Transverse colon (tissue), 4 donors: Measurements from ENCODE around the gene INTS15. TPM values are rescaled to one million over a fixed set of nuclear protein-coding genes. Genes with fewer than 3 reads are reported as not detected.

Experiments
- DNase-seq: peaks from one replicate; pipeline ENCODE4 v3.0.0-alpha.2; 2019
- H3K27ac ChIP-seq, 4 donors: fragments of 200-600 bp; sonication (generic); 2 replicates each; pipeline ENCODE4 v1.5.1; 2016 to 2018; ENCODE audit warnings: inconsistent platforms in 4 of 4
- H3K27me3 ChIP-seq: fragments of 200-600 bp; sonication (generic); 2 replicates; pipeline ENCODE4 v1.5.1; 2017; ENCODE audit warnings: inconsistent platforms
- H3K36me3 ChIP-seq, 4 donors: fragments of 200-600 bp; sonication (generic); 2 replicates each; pipeline ENCODE4 v1.5.1; 2017 to 2019; ENCODE audit warnings: inconsistent platforms in 4 of 4
- H3K4me1 ChIP-seq, 4 donors: fragments of 200-600 bp; sonication (generic); 2 replicates each; pipeline ENCODE4 v1.5.1; 2017 to 2020; ENCODE audit warnings: inconsistent platforms in 4 of 4
- H3K4me3 ChIP-seq, 4 donors: fragments of 200-600 bp; sonication (generic); 1 replicate in 1 of 4; 2 replicates in 3 of 4; pipeline versions ENCODE4 v1.5.1 to v1.6.1; 2017 to 2019; ENCODE audit warnings: inconsistent platforms in 4 of 4
- H3K9me3 ChIP-seq, 2 donors: fragments of 200-600 bp; sonication (generic); 2 replicates each; pipeline ENCODE4 v1.5.1; 2017 to 2019; ENCODE audit warnings: inconsistent platforms in 2 of 2
- EP300 ChIP-seq: sonication (generic); formaldehyde crosslinking; IDR thresholded peaks from one replicate; pipeline ENCODE4 v1.6.1; 2017; ENCODE audit warnings: antibody characterized with exemption, low read depth
- POLR2A ChIP-seq: fragments of 450-650 bp; IDR thresholded peaks from one replicate; pipeline ENCODE4 v1.6.1; 2016; ENCODE audit warnings: antibody characterized with exemption, mild to moderate bottlenecking, moderate library complexity
- POLR2AphosphoS5 ChIP-seq, 3 donors: sonication (generic); formaldehyde crosslinking; IDR thresholded peaks; one replicate each; pipeline ENCODE4 v1.6.1; 2016; ENCODE audit warnings: antibody characterized with exemption in 3 of 3
- WGBS, 2 donors: methylation state at CpG; one replicate each; pipeline ENCODE4 v1.1.5; 2018; ENCODE audit warnings: low coverage in 1 of 2; 5-methylcytosine and 5-hydroxymethylcytosine counted together
- in situ Hi-C, 4 donors: fragments of 200-750 bp; cut with MboI; loops; one replicate each; pipeline versions ENCODE4 v1.15.0 to v1.15.1; 2017; ENCODE audit warnings: low sequenced_read_pairs in 3 of 4, low pct_ligation_motif_present in 1 of 4, low pct_unique_long_range_greater_than_20kb in 1 of 4
- intact Hi-C: fragments of 100-400 bp; cut with DNase I; formaldehyde crosslinking; loops from one replicate; pipeline ENCODE4 v1.15.1; 2023; ENCODE audit warnings: low total_unique reads
- total RNA-seq, 4 donors: library from RNA; depleted of rRNA; stranded (reverse); fragments of >200 nt; gene quantifications; one replicate each; pipeline ENCODE4 v1.1.0, GENCODE V29; 2016
- TF ChIP-seq, protein P1 (sequence below), 5 experiments: fragments of 200-600 bp in 3 of 5; fragments of 450-650 bp in 2 of 5; sonication (generic) in 3 of 5; IDR thresholded peaks; 1 replicate in 2 of 5; 2 replicates in 3 of 5; pipeline ENCODE4 v1.5.1; 2016 to 2017; ENCODE audit warnings: antibody characterized with exemption in 5 of 5, inconsistent platforms in 3 of 5, mild to moderate bottlenecking in 2 of 5, moderate library complexity in 1 of 5

Gene INTS15
- total RNA-seq, 4 donors from 2014 or later, result 21.8 to 56.5 (median 32.6) TPM

DNA sequence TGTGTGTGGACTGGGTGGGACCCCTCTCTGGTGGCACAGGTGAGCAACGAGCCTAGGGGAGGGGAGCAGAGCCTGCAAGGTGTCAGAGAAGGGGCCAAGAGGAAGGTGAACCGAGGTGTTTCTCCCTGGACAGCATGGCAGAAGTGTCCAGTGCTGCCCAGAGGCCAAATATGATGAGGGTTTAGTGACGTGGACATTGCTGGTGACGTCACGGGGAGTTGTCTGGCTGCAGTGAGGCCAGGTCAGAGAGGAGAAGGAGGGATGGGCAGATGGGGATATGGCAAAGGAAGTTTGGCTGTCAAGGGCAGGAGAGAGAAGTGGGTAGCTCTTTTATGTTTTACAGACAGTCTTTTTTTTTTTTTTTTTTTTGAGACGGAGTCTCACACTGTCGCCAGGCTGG lies 23.0 kb downstream of the INTS15 start:
- no peaks in the 10 kb centered on the region for H3K36me3 ChIP-seq
- TF ChIP-seq EP300 (no peak), POLR2A (no peak), POLR2AphosphoS5 (IDR thresholded peaks at IDR 0.05) (no peak)
- TF ChIP-seq, protein P1, sequence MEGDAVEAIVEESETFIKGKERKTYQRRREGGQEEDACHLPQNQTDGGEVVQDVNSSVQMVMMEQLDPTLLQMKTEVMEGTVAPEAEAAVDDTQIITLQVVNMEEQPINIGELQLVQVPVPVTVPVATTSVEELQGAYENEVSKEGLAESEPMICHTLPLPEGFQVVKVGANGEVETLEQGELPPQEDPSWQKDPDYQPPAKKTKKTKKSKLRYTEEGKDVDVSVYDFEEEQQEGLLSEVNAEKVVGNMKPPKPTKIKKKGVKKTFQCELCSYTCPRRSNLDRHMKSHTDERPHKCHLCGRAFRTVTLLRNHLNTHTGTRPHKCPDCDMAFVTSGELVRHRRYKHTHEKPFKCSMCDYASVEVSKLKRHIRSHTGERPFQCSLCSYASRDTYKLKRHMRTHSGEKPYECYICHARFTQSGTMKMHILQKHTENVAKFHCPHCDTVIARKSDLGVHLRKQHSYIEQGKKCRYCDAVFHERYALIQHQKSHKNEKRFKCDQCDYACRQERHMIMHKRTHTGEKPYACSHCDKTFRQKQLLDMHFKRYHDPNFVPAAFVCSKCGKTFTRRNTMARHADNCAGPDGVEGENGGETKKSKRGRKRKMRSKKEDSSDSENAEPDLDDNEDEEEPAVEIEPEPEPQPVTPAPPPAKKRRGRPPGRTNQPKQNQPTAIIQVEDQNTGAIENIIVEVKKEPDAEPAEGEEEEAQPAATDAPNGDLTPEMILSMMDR (IDR thresholded peaks at IDR 0.05), result no peak
- H3K27me3 ChIP-seq, result peaks cover 32% of the 10 kb centered on the region
- in situ Hi-C loops (no loop called here), intact Hi-C loops (no loop called here)
- peaks cover 0 to 16% (median 7%) of the 10 kb centered on the region in 4 donors for H3K4me1 ChIP-seq
- H3K4me3 ChIP-seq, result no peak overlapping the region
- no peaks in the 10 kb centered on the region for H3K9me3 ChIP-seq
- 71 to 73% methylated on average over 5 to 7 of the region's 7 CpGs for WGBS, 2 donors
- no peak overlapping the region for H3K27ac ChIP-seq
- no peak for DNase-seq

DNA sequence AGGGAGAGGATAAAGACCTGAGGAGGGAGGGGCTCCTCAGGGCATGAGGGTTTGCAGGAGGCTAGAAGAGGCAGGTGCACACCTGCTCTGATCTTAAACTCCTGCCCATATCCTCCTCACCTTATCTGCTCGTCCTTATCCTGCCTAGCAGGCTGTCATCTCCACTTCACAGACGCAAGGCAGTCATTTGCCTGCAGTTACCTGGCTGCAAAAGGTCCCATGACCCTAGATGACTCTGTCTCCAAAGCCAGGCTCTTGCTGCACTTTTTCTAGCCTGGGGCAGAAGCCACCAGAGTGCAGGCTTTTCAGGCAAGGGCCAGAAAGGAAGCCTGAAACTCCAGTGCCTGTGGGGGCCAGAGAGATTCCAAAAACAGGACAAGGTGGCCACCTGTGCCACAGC lies 23.9 kb downstream of the INTS15 start:
- H3K27me3 ChIP-seq, result peaks cover 32% of the 10 kb centered on the region
- DNase-seq, result no peak
- in situ Hi-C loops (no loop called here), intact Hi-C loops (no loop called here)
- no peak overlapping the region for H3K4me3 ChIP-seq
- TF ChIP-seq POLR2A (no peak), POLR2AphosphoS5 (IDR thresholded peaks at IDR 0.05) (no peak), EP300 (no peak)
- TF ChIP-seq, protein P1 (IDR thresholded peaks at IDR 0.05), result no peak
- H3K36me3 ChIP-seq, result no peaks in the 10 kb centered on the region
- no peak overlapping the region for H3K27ac ChIP-seq
- WGBS, 2 donors, result 16% methylated on average over 2 of the region's 2 CpGs; no CpG with 5 or more reads in 1 of the 2 donors
- H3K9me3 ChIP-seq, result no peaks in the 10 kb centered on the region
- H3K4me1 ChIP-seq, result peaks cover 0 to 16% (median 7%) of the 10 kb centered on the region in 4 donors

DNA sequence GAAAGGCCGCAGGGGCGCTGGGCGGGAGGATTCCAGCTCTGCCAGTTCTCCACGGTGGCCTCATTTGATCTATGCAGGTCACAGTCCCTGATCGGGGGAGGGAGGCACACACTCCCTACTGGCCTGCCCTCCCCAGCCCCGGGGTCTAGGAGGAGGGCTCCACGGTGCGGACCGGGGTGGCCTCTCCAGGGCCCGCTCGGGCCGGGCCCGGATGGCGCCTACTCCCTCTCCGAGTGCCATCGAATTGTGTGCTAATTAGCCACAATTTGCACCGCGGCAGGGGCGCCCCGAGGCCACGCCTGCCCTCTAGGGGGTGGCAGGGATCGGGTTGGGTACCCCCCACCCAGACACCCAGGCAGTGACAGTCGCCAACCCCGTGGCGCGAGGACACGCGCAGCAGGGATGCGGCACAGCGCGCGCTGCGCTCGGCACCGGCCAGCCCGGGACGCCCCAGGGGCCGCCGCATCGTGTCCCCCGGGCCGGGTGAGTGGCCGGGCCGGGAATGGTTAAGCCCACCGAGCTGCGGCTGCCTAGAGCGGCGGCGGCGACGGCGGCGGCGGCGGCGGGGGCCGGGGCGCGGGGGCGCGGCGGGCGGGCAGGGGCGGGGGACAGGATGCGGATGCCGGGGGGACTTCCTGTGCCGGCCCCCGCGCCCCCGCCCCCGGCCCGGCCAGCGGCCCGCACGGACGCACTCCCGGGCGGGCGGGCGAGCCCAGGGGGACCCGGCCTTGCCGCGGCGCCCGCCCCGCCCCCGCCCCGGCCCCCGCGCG lies 25.3 kb downstream of the INTS15 start, which contains the start of gene ZNF853:
ZNF853 (plus strand) TSS at position 658 of the 770 bp plus-strand sequence. CDS start 565 bp downstream, outside the sequence.
- intact Hi-C loops (no loop called here), in situ Hi-C loops (no loop called here)
- Histone ChIP-seq H3K36me3 (no peaks in the 10 kb centered on the region), H3K4me1 (peaks cover 0 to 26% (median 7%) of the 10 kb centered on the region in 4 donors), H3K9me3 (no peaks in the 10 kb centered on the region), H3K27ac (peak within 1 kb of the TSS in 2 of 4 donors; percentile 39 to 72), H3K27me3 (peaks cover 32% of the 10 kb centered on the region), H3K4me3 (peak within 1 kb of the TSS; percentile 56 to 86 (median 66))
- DNase-seq, result no peak
- TF ChIP-seq POLR2A, result no peak
- no peak for TF ChIP-seq EP300
- TF ChIP-seq, protein P1 (IDR thresholded peaks at IDR 0.05), result no peak
- TF ChIP-seq POLR2AphosphoS5 (IDR thresholded peaks at IDR 0.05), result no peak
- 5% methylated on average over 26 of the region's 91 CpGs; no CpG with 5 or more reads in 1 of the 2 donors for WGBS, 2 donors

DNA sequence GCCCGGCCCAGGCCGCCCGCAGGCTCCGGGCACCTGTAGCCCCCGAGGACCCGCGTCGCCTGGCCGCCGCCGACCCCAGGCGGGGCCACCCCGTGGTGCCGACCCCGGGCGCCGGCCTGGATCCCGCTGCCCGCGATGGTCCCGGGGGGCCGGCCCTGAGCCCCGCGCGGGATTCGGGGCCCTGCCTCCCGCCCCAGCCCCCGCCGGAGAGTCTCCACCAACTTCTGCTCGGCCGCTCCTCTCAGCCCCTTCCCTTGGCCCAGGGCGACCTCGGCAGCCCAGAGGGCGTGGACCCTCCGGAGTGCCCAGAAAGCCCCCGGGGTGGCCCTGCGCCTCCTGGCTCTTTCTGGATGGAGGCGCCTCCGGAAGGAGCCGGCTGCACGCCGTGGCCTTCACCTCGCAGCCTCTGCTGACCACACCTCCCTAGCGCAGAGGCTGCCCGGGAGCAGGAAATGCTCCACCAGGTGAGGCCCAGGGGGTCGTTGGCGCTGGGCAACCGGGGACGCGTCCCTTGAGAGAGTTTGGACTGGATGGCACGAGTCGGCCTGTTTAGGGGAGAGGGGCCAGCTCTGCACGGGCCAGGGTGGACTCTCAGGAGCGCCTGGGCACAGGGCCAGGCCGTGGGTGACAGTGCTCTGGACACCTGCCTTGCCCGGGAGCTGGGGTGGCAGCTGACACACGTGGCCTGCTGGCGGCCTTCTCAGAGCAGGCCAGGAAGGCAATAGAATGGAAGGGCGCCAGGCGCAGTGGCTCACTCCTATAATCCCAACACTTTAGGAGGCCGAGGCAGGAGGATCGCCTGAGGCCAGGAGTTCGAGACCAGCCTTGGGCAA lies 26.1 kb downstream of the INTS15 start:
- Histone ChIP-seq H3K27me3 (peaks cover 32% of the 10 kb centered on the region), H3K36me3 (no peaks in the 10 kb centered on the region), H3K9me3 (no peaks in the 10 kb centered on the region), H3K4me3 (peak overlapping the region; percentile 56 to 86 (median 66)), H3K27ac (peak overlapping the region in 2 of 4 donors; percentile 22 to 39), H3K4me1 (peaks cover 0 to 34% (median 7%) of the 10 kb centered on the region in 4 donors)
- WGBS, 2 donors, result 19% methylated on average over 28 of the region's 63 CpGs; no CpG with 5 or more reads in 1 of the 2 donors
- TF ChIP-seq, protein P1 (IDR thresholded peaks at IDR 0.05), result no peak
- TF ChIP-seq EP300 (no peak), POLR2A (no peak), POLR2AphosphoS5 (IDR thresholded peaks at IDR 0.05) (no peak)
- intact Hi-C loops (no loop called here), in situ Hi-C loops (no loop called here)
- DNase-seq, result no peak
